SK-N-SH (cell line): ENCODE measurements around the gene ZC3H7A.

Experiments used
- CTCF ChIP-seq: fragments of 200-600 bp; sonication (generic); IDR thresholded peaks from 2 replicates; pipeline ENCODE4 v1.6.1; 2017; ENCODE audit warnings: antibody characterized with exemption, mild to moderate bottlenecking, moderate library complexity
- EP300 ChIP-seq, 2 experiments: IDR thresholded peaks; 2 replicates each; pipeline versions ENCODE4 v1.4.0 to v1.6.1; 2012; ENCODE audit warnings: borderline replicate concordance in 1 of 2, low read depth in 1 of 2, low read length in 1 of 2
- EZH2phosphoT487 ChIP-seq: fragments of 200-600 bp; sonication (generic); IDR thresholded peaks from 2 replicates; pipeline ENCODE4 v1.6.1; 2017; ENCODE audit warnings: low read depth, mixed run types, mild to moderate bottlenecking, antibody characterized with exemption, moderate library complexity, borderline replicate concordance
- FOXJ3 ChIP-seq: sonication (generic); formaldehyde crosslinking; IDR thresholded peaks from 2 replicates; pipeline ENCODE4 v1.5.1; 2020; ENCODE audit warnings: mild to moderate bottlenecking, missing genetic modification reagents
- RXRA ChIP-seq: IDR thresholded peaks from 2 replicates; pipeline ENCODE4 v1.4.0; 2012; ENCODE audit warnings: low read depth, mild to moderate bottlenecking, borderline replicate concordance
- SMC3 ChIP-seq: IDR thresholded peaks from 2 replicates; pipeline ENCODE4 v1.6.1; 2012; ENCODE audit warnings: low read depth, low read length, improper control_type of control experiment

- TF ChIP-seq EZH2phosphoT487, result no peak
- no peak for TF ChIP-seq CTCF
- TF ChIP-seq EP300 (IDR thresholded peaks at IDR 0.05; ENCODE audit: borderline replicate concordance in 1 of 2, low read depth in 1 of 2, low read length in 1 of 2), result no peak
- TF ChIP-seq FOXJ3 (CRISPR knock-in tag), result no peak
- no peak for TF ChIP-seq SMC3
- TF ChIP-seq RXRA, result no peak
These were observed 90.8 kb downstream of the ZC3H7A start for GRCh38 chr16:11706180-11706742.
